Ramos (cell line): ENCODE results near the gene SLX1A.
"Not testable (repeated sequence)": the region's sequence is repeated elsewhere in the genome, so short reads cannot be mapped to it uniquely, and the experiment has no call there.

Experiments
- in situ Hi-C: fragments of 300-500 bp; cut with MboI; formaldehyde crosslinking; loops from one replicate; pipeline ENCODE4 v1.14.3; 2022; ENCODE audit warnings: low sequenced_read_pairs; ENCODE audit not compliant: unreplicated experiment

Gene SLX1A

GRCh38 chr16:30207063-30207704 lies 13.5 kb downstream of the SLX1A start:
- in situ Hi-C loops = not testable (repeated sequence)

- in situ Hi-C loops = not testable (repeated sequence)
Measured at GRCh38 chr16:30209032-30209431, 15.4 kb downstream of the SLX1A start.

GRCh38 chr16:30211414-30211813 lies 17.7 kb downstream of the SLX1A start:
- in situ Hi-C loops = not testable (repeated sequence)

- in situ Hi-C loops = not testable (repeated sequence)
Measured at GRCh38 chr16:30217082-30217481, 23.4 kb downstream of the SLX1A start.
